SIG-M5 (cell line): ENCODE data around the gene RPL41.

ENCODE experiments used
- DNase-seq: peaks from one replicate; lab custom pipeline; 2025; lab: John Stamatoyannopoulos, UW

The RPL41 gene

DNA sequence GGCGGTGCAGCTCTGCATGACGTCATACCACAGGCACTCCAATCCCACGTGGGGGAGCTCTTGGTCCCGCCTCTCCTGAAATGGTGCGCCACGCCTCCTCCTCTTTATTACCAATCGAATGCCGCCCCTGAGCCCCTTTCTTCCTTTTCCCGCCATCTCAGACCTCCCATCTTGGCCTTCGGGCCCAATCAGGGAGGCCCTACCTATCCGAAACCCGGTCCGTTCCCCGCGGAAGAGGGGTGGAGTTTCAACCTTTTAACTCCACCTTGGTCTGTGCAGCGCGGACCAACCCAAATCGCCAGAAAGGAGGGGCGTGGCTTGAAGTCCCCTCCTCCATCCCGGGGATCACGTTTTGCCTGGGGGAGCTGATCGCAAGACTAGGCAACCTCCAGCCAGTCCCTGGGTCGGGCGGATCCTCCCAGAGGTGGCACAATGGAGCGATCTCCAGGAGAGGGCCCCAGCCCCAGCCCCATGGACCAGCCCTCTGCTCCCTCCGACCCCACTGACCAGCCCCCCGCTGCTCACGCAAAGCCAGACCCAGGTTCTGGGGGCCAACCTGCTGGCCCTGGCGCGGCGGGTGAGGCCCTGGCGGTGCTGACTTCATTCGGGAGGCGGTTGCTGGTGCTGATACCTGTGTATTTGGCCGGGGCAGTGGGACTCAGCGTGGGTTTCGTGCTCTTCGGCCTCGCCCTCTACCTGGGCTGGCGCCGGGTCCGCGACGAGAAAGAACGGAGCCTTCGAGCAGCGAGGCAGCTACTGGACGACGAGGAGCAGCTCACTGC, 11.6 kb downstream of the RPL41 start, which contains the start of gene ESYT1:
ESYT1 (plus strand) TSS at position 380 of the 782 bp plus-strand sequence; CDS start at position 433, 53 bp downstream.
- DNase-seq: peak; percentile 100

DNA sequence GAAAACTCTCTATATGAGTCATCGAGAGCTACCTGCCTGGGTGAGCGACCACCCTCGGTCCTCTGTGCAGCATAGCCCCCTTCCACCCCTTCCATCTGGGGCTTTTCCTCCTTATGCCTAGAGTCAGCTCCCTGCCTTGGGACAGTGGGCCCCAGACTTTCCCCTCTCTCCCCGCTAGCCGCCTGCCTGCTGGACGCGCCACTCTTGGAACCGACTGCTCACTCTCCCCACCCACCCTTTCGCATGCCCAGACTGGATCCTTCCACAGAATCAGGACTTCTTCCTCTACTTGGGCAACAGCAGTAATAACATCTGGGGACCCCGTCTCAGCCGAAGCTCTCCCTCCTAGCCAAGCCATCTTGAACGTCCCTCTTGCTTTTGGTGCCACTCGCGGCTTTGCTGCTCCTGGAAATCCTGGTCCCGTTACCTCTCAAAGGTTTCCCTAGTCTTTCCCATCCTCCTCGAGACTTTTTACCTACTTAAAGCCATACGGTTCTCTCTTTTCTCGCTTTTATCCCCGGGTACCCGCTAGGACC, 12.3 kb downstream of the RPL41 start:
- no peak for DNase-seq

DNA sequence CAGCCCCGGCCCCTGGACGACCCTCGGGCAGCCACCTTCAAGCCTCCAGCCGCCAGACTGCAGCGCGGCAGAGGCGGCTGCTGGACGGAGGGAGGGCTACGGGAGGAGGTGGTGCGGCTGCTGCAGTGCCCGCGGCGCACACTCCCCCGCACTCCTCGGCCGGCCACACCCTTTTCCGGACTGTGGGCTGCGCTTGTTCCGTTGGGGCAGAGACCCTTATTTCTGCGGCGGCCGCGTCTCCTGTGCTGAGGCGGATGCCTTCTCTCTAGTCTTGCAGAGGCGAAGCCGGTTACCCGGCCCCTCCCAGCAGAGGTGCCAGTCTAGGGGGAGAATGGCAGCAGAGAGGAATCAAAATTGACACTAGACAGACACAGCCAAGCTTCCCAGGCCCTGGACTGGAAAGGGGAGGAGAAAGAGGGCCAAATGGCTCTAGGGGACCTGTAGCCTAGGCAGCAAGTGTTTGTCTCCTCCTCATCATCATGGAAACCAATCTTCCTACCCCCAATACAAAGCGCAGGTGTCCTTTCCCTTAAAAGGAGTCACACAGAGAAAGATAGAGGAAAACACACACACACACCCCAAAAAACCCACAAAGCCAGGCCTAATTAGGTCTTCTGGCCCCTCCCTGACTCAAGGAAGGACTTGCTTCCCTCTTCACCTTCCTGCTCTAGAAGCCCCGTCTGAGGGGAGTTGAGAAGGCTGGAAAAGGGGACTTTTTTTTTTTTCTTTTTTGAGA, 12.9 kb downstream of the RPL41 start:
- peak; percentile 50 for DNase-seq

GRCh38 chr12:56129942-56130495, 13.6 kb downstream of the RPL41 start:
- no peak for DNase-seq

DNA sequence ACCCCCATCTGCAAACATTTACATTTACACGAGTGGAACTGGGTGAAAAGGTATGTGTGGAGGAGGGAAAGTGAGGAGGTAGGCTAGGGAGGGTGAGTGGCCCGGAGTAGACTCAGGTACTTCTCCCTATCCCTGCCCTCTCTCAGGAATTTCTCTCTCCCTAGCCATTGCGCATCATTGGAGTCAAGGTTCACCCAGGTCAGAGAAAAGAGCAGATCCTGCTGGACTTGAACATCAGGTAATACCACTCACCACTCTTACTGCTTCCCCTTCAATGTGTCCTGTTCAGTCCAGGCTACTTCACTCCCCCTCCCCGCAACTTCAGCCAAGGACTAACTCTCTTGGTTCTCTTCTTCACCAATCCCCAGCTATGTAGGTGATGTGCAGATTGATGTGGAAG, 14.4 kb downstream of the RPL41 start:
- DNase-seq: no peak

DNA sequence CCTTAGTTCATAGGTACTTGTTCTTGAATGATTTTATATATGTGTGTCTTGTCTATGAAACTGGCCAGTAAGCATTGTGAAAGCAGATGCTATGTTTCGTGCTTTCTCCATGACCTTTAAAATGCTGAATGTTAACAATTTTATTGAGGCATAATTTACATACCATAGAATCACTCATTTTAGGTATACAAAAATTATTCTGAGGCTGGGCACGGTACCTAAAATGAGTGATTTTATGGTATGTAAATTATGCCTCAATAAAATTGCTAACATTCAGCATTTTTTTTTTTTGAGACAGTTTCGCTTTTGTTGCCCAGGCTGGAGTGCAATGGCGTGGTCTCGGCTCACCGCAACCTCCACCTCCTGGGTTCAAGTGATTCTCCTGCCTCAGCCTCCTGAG, 18.5 kb downstream of the RPL41 start:
- no peak for DNase-seq

- DNase-seq: no peak
These were observed 21.6 kb downstream of the RPL41 start for GRCh38 chr12:56137853-56138571.

GRCh38 chr12:56141946-56142784, 25.7 kb downstream of the RPL41 start:
- no peak for DNase-seq

DNA sequence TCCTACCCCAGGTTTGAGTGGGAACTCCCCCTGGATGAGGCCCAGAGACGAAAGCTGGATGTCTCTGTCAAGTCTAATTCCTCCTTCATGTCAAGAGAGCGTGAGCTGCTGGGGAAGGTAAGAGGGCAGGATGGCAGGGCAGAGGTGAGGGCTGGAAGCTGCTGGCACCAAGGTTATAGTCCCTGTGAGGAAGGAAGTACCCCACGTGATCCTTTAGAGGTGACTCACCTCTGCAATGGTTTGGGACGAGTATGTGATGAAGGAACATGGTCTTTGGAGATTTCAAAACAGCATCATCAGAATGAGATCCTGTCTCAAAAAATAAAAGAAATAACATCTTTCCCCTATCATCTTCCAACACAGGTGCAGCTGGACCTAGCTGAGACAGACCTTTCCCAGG, 26.8 kb downstream of the RPL41 start:
- DNase-seq: no peak

GRCh38 chr12:56143870-56144269, 27.4 kb downstream of the RPL41 start:
- DNase-seq: no peak

DNA sequence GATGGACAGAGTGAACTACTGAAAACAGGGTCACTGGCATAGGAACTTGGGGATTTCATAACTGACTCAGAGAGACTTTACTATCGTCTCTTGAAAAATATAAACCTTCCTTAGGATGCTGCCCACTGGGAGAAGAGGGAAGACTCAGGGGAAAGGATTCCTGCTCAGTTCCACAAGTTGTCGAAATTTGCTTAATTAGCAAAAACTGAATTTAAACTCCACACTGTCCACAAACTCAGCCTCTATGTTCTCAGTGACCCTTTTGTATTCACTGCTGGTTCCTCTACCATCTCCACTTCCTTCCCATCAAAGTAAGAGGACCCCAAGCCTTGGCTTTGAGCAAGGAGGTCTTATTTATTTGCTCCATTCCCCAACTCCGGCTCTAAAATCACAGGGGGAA, 28.8 kb downstream of the RPL41 start:
- no peak for DNase-seq

DNA sequence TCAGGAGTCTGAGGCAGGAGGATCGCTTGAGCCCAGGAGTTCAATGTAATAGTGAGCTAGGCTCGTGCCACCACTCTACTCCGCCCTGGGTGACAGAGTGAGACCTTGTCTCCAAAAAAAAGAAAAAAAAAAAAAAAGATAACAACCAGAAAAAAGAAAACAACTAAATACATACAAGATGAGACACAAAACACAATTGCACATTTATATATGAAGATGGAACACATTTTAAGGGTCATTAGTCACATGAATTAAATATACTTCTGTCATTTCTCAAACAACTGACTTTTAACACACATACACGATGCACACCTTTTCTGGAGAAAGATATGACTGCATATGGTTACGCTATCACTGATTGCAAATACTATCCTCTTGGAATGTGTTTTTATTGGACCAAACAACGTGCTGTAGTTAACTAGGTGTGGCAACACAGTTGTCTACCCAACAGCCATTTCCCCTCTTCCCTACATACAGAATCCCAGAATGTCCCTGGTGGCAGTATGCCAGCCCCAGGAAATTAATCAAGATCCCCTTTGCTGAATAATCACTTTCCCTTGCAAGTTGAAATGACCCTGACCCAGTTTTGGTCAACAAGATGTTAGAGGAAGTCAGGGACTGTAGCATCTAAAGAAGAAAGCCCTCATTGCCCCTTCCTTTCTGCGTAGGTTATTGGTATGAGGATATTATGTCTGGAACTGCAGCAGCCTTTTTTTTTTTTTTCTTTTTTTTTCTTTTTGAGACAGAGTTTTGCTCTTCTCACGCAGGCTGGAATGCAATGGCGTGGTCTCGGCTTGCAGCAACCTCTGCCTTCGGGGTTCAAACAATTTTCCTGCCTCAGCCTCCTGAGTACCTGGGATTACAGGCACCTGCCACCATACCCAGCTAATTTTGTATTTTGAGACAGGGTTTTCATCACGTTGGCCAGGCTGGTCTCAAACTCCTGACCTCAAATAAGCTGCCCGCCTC, 30.3 kb downstream of the RPL41 start:
- DNase-seq: no peak

- DNase-seq: no peak
These were observed 34.1 kb downstream of the RPL41 start for GRCh38 chr12:56150563-56150962.

- DNase-seq: no peak
These were observed 35.3 kb downstream of the RPL41 start for GRCh38 chr12:56151672-56152131.

DNA sequence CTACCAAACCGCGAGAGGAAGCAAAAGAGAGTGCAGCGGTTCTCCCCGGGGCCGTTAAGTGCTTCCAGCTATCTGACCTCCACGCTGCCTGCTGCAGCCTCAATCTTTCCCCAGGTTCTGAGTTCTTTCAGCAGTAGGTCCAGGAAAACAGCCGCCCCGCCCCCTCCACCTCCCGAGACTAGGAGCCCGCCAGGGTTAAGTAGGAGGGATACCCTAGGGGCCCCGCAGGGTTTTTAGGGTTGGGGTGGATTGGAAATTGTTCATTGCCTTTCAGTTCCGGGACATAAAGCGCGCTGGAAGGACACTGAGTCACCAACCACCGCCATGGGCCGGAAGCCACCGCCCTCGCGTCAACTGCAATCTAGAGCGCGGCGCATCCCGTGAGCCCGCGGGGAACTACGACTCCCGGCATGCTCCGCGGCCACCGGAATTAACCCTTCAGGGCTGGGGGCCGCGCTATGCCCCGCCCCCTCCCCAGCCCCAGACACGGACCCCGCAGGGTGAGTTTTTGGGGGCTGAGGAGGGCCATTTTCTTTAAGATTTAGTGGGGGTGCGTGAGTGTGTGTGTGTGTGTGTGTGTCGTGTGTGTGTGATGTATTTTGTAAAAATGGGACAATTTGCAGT, 35.8 kb downstream of the RPL41 start, which contains the start of gene MYL6B:
MYL6B (plus strand) TSS at position 456 of the 624 bp plus-strand sequence. CDS start 1,332 bp downstream, outside the sequence.
- DNase-seq: peak; percentile 70

DNA sequence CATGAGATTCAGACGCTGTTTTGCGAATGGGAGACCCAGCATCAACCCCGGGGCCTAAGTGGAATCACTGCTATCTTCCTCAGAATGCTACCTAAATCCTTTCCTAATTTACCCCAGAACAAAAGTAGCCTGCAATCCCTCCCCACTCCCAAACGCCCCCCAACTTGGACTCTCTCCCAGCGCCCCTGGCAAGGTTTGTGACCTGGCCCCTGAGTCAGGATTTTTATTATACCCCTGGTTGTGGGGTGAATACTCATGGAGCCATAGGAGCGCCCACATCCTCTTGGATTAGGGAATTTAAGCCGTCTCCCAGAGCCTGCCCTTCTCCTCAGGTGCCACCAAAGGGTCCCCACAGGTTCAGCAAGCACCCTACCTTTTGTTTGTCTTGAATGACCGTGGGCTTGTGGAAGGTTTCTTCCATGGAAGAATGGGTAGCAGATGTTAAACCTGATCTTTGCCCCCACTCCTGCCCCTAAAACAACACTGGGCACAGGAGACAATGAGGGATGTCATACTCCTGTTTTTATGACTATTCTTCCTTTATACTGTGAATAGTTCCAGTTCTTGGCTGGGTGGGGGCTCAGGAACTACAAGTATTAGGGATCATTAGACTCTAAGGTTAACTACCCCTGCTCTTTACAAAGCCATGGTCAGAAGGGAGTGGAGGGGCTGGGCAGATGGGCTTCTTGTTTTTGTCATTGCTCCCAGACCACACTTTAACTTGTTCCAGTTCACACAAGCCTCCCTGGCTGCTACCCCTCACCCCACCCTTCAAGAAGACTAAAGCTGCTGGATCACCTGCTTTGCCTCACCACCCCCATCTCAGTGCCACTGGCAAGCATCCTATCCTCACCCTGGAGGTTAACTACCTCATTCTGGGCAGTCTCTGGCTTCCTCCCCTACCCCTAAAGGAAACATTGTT, 36.6 kb downstream of the RPL41 start:
- no peak for DNase-seq

DNA sequence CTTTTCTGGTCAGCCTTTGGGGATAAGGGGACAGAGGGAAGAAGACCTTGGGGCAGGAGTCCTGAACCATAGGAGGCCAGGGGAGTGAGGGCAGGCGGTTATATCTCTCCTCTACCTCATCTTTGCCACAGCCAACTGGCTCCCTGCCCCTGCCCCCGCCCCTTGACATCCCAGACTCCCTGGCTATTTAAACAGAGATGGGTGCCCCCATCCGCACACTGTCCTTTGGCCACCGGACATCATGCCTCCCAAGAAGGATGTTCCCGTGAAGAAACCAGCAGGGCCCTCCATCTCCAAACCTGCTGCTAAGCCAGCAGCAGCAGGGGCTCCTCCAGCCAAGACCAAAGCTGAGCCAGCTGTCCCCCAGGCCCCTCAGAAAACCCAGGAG, 37.2 kb downstream of the RPL41 start:
- DNase-seq: no peak

DNA sequence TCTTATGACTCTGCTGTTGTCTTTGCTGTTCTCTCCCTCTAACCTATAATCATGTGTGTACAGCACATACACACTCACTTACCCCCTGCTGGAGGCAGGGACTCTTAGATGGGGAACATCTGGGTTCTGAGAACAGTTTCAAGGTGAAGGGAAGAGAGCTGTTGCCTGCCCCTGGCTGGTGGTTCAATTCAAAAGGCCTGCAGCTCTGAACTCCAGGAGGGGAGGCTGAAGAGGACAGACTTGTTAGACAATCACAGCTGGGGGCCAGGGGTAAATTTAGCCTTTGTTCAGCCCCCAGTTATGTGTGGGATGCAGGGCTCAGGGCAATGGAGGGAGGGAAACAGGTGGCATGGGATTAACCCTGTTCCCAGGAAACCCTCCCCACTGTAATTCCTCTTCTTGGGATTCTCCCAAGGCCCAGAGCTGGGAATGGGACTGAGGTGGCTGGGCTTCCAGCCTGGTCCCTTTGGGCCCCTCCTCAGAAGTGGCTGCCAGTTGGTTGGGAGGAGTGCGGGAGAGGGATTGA, 37.9 kb downstream of the RPL41 start:
- DNase-seq: no peak
